ENCODE measurements around the gene TAB3. TPM values are rescaled to one million over a fixed set of nuclear protein-coding genes. Genes with fewer than 3 reads are reported as not detected.

The TAB3 gene
- total and polyA plus RNA-seq, 8 donors = 5.9 to 163 (median 20.3) TPM

- 86 to 96% (median 93%) methylated on average over 11 to 19 of the region's 19 CpGs for WGBS, 5 donors
- H3K4me3 ChIP-seq = no peak overlapping the region
- DNase-seq = peak in 1 of 2 donors; percentile 10
Observed at GRCh38 chrX:30779453-30780030, 109.5 kb downstream of the TAB3 start.

DNA sequence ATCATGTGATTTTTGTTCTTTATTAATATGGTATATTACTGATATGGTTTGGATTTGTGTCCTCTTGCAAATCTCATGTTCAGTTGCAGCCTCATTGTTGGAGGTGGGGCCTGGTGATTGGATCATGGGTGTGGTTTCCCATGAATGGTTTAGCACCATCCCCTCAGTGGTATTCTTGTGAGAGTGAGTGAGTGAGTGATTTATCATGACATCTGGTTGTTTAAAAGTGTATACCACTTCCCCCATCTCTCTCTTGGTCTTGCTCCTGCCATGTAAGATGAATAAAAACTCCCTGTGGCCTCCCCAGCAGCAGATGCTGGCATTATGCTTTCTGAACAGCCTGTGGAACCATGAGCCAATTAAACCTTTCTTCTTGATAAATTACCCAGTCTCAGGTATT is 111.5 kb downstream of the TAB3 start:
- no peaks in the 10 kb centered on the region for H3K36me3 ChIP-seq
- peaks cover 0 to 10% (median 0%) of the 10 kb centered on the region in 4 donors for H3K9me3 ChIP-seq
- DNase-seq = no peak
- H3K27me3 ChIP-seq = no peaks in the 10 kb centered on the region
- no peaks in the 10 kb centered on the region for H3K4me1 ChIP-seq
- intact Hi-C loops (cut with DNase I; ENCODE audit: low total_unique reads) = no loop called here
- no peak overlapping the region for H3K27ac ChIP-seq
- H3K4me3 ChIP-seq = no peak overlapping the region
- TF ChIP-seq POLR2AphosphoS5 (IDR thresholded peaks at IDR 0.05) (no peak), POLR2A (IDR thresholded peaks at IDR 0.05) (no peak)

More at GRCh38 chrX:30779453-30780030, 109.5 kb downstream of the TAB3 start:
- TF ChIP-seq POLR2A (IDR thresholded peaks at IDR 0.05) (no peak), POLR2AphosphoS5 (IDR thresholded peaks at IDR 0.05) (no peak), EP300 (IDR thresholded peaks at IDR 0.05) (no peak)
- TF ChIP-seq, protein P1, sequence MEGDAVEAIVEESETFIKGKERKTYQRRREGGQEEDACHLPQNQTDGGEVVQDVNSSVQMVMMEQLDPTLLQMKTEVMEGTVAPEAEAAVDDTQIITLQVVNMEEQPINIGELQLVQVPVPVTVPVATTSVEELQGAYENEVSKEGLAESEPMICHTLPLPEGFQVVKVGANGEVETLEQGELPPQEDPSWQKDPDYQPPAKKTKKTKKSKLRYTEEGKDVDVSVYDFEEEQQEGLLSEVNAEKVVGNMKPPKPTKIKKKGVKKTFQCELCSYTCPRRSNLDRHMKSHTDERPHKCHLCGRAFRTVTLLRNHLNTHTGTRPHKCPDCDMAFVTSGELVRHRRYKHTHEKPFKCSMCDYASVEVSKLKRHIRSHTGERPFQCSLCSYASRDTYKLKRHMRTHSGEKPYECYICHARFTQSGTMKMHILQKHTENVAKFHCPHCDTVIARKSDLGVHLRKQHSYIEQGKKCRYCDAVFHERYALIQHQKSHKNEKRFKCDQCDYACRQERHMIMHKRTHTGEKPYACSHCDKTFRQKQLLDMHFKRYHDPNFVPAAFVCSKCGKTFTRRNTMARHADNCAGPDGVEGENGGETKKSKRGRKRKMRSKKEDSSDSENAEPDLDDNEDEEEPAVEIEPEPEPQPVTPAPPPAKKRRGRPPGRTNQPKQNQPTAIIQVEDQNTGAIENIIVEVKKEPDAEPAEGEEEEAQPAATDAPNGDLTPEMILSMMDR (IDR thresholded peaks at IDR 0.05) = no peak
- Histone ChIP-seq H3K36me3 (no peaks in the 10 kb centered on the region), H3K9me3 (peaks cover 0 to 10% (median 0%) of the 10 kb centered on the region in 4 donors), H3K4me1 (no peaks in the 10 kb centered on the region), H3K27ac (no peak overlapping the region), H3K27me3 (no peaks in the 10 kb centered on the region)
- intact Hi-C loops (cut with DNase I; ENCODE audit: low total_unique reads) = no loop called here

Other genes with a start within 250 kb of the TAB3 start
- 10 to 100 TPM in 2 of 5 donors, 1 to 10 TPM in 1, under 1 TPM in 1, not detected in 1; 0.58 to 13.2 (median 9.7) TPM for gene GK, start 235.8 kb downstream of the TAB3 start, total RNA-seq
- 1 to 10 TPM; 2.6 to 5.8 (median 3.2) TPM for gene GK, start 235.8 kb downstream of the TAB3 start, polyA plus RNA-seq
- not detected for gene FTHL17, start 182.8 kb upstream of the TAB3 start, total RNA-seq
- gene FTHL17, start 182.8 kb upstream of the TAB3 start, polyA plus RNA-seq = not detected

Data from stomach (tissue), 9 donors.